PC-9 (cell line): Measurements from ENCODE around the gene IMMP2L. TPM values are rescaled to one million over a fixed set of nuclear protein-coding genes. Genes with fewer than 3 reads are reported as not detected.

Experiments used
- BruUV-seq: library from RNA; stranded (reverse); fragments of 400-500 nt; replicated peaks from 2 replicates; lab custom pipeline; 2021; lab: Mats Ljungman, UMichigan
- CTCF ChIA-PET: fragments of 300-600 bp; sonication (Branson Sonifier 250); formaldehyde crosslinking; loops from one replicate; lab custom pipeline; 2022; ENCODE audit warnings: antibody characterized with exemption; lab: Charles Lee
- POLR2A ChIA-PET: fragments of 300-600 bp; sonication (Branson Sonifier 250); formaldehyde crosslinking; loops from one replicate; lab custom pipeline; 2022; ENCODE audit warnings: antibody characterized with exemption; ENCODE audit not compliant: unreplicated experiment; lab: Charles Lee
- DNase-seq, 2 experiments: peaks; one replicate each; pipeline versions ENCODE4 v3.0.0 to v3.0.0-alpha.2; 2015 to 2022; ENCODE audit warnings: mixed read lengths in 1 of 2
- H2AFZ ChIP-seq: fragments of 200-600 bp; sonication (generic); 2 replicates; pipeline ENCODE4 v1.8.1; 2017; ENCODE audit warnings: antibody characterized with exemption
- H3F3A ChIP-seq: fragments of 200-600 bp; sonication (generic); 2 replicates; pipeline ENCODE4 v1.8.1; 2017; ENCODE audit warnings: antibody characterized with exemption, mild to moderate bottlenecking, low read depth; ENCODE audit not compliant: insufficient read depth
- H3K27ac ChIP-seq: fragments of 200-600 bp; sonication (generic); 2 replicates; pipeline ENCODE4 v1.6.1; 2016; ENCODE audit warnings: mixed run types
- H3K27me3 ChIP-seq: fragments of 200-600 bp; sonication (generic); 2 replicates; pipeline ENCODE4 v1.6.1; 2016; ENCODE audit warnings: low read depth, mixed run types; ENCODE audit not compliant: insufficient read depth
- H3K36me3 ChIP-seq: fragments of 200-600 bp; sonication (generic); 2 replicates; pipeline ENCODE4 v1.6.1; 2016; ENCODE audit warnings: low read depth, mixed run types
- H3K4me1 ChIP-seq: fragments of 200-600 bp; sonication (generic); replicated peaks from 2 replicates; pipeline ENCODE4 v1.6.1; 2016; ENCODE audit warnings: mixed run types; ENCODE audit not compliant: insufficient read depth
- H3K4me2 ChIP-seq: fragments of 200-600 bp; sonication (generic); 2 replicates; pipeline ENCODE4 v1.6.1; 2017; ENCODE audit warnings: mixed run types
- H3K4me3 ChIP-seq: fragments of 200-600 bp; sonication (generic); 2 replicates; pipeline ENCODE4 v1.6.1; 2016; ENCODE audit warnings: mixed run types
- H3K79me2 ChIP-seq: fragments of 200-600 bp; sonication (generic); 2 replicates; pipeline ENCODE4 v1.6.1; 2017; ENCODE audit warnings: low read depth, mixed run types
- H3K9me2 ChIP-seq: fragments of 200-600 bp; sonication (generic); 2 replicates; pipeline ENCODE4 v1.8.1; 2017; ENCODE audit warnings: mild to moderate bottlenecking; ENCODE audit not compliant: insufficient read depth
- H3K9me3 ChIP-seq: fragments of 200-600 bp; sonication (generic); 2 replicates; pipeline ENCODE4 v1.8.1; 2016; ENCODE audit warnings: low read depth; ENCODE audit not compliant: insufficient read depth
- H4K20me1 ChIP-seq: fragments of 200-600 bp; sonication (generic); 2 replicates; pipeline ENCODE4 v1.8.1; 2017; ENCODE audit not compliant: insufficient read depth
- CTCF ChIP-seq: fragments of 200-600 bp; sonication (generic); conservative IDR thresholded peaks from 2 replicates; pipeline ENCODE4 v1.6.1; 2017; ENCODE audit warnings: mixed run types, antibody characterized with exemption, mild to moderate bottlenecking, moderate library complexity
- EZH2 ChIP-seq: fragments of 200-600 bp; sonication (generic); IDR thresholded peaks from 2 replicates; pipeline ENCODE4 v1.8.0; 2017; ENCODE audit warnings: antibody characterized with exemption, low read depth
- intact Hi-C: fragments of 100-400 bp; cut with micrococcal nuclease; formaldehyde crosslinking; loops from one replicate; pipeline ENCODE4 v1.10.0; 2022; ENCODE audit not compliant: unreplicated experiment
- total RNA-seq: library from RNA; stranded (reverse); gene quantifications from 2 replicates; pipeline ENCODE4 v1.2.3, GENCODE V29; 2021

IMMP2L gene
- total RNA-seq, 1 experiment from 2014 or later = 40.5 TPM

GRCh38 chr7:111343017-111343416, 219.3 kb downstream of the IMMP2L start:
- ChIA-PET POLR2A (no interaction called here), CTCF (no interaction called here)
- H3F3A ChIP-seq = no peaks in the 10 kb centered on the region
- H3K4me3 ChIP-seq = no peak overlapping the region
- no peak overlapping the region for H3K27ac ChIP-seq
- H3K79me2 ChIP-seq = no peaks in the 10 kb centered on the region
- 0 out of 2 replicates have a peak, but pooled peaks cover 3% of the 10 kb centered on the region for H3K9me2 ChIP-seq
- no peak for DNase-seq
- no peaks in the 10 kb centered on the region for H3K4me1 ChIP-seq
- H2AFZ ChIP-seq = no peak overlapping the region
- intact Hi-C loops = no loop called here
- TF ChIP-seq CTCF (no peak), EZH2 (no peak)
- BruUV-seq = no TSS peak
- H3K36me3 ChIP-seq = no peaks in the 10 kb centered on the region
- H3K4me2 ChIP-seq = no peak overlapping the region
- no peaks in the 10 kb centered on the region for H3K27me3 ChIP-seq
- H3K9me3 ChIP-seq = no peaks in the 10 kb centered on the region
- no peaks in the 10 kb centered on the region for H4K20me1 ChIP-seq

GRCh38 chr7:111339006-111339405, 223.3 kb downstream of the IMMP2L start:
- Histone ChIP-seq H3K36me3 (no peaks in the 10 kb centered on the region), H3K9me3 (no peaks in the 10 kb centered on the region), H3K27ac (no peak overlapping the region), H3K4me3 (no peak overlapping the region), H3K4me2 (no peak overlapping the region), H3K79me2 (no peaks in the 10 kb centered on the region), H3K4me1 (no peaks in the 10 kb centered on the region), H3K27me3 (no peaks in the 10 kb centered on the region), H2AFZ (no peak overlapping the region), H3K9me2 (0 out of 2 replicates have a peak, but pooled peaks cover 3% of the 10 kb centered on the region), H4K20me1 (no peaks in the 10 kb centered on the region), H3F3A (no peaks in the 10 kb centered on the region)
- ChIA-PET CTCF (no interaction called here), POLR2A (no interaction called here)
- TF ChIP-seq CTCF (no peak), EZH2 (no peak)
- BruUV-seq = no TSS peak
- intact Hi-C loops = no loop called here
- no peak for DNase-seq

- no peaks in the 10 kb centered on the region for H3K36me3 ChIP-seq
- H3K4me2 ChIP-seq = no peak overlapping the region
- POLR2A ChIA-PET = no interaction called here
- CTCF ChIA-PET = no interaction called here
- no peaks in the 10 kb centered on the region for H3K27me3 ChIP-seq
- no peak overlapping the region for H2AFZ ChIP-seq
- H3K4me1 ChIP-seq = no peaks in the 10 kb centered on the region
- no peak overlapping the region for H3K27ac ChIP-seq
- intact Hi-C loops = no loop called here
- no peaks in the 10 kb centered on the region for H3K9me3 ChIP-seq
- no peaks in the 10 kb centered on the region for H4K20me1 ChIP-seq
- no peaks in the 10 kb centered on the region for H3F3A ChIP-seq
- no TSS peak for BruUV-seq
- no peaks in the 10 kb centered on the region for H3K79me2 ChIP-seq
- no peaks in the 10 kb centered on the region for H3K9me2 ChIP-seq
- H3K4me3 ChIP-seq = no peak overlapping the region
- no peak for DNase-seq
- TF ChIP-seq CTCF (no peak), EZH2 (no peak)
Measured at GRCh38 chr7:111333010-111333409, 229.3 kb downstream of the IMMP2L start.
